Chondrocyte (in vitro differentiated cells): ENCODE data around the gene BRPF1. TPM values are rescaled to one million over a fixed set of nuclear protein-coding genes. Genes with fewer than 3 reads are reported as not detected.

Experiments
- DNase-seq: peaks from one replicate; pipeline ENCODE4 v3.0.0; 2021; ENCODE audit warnings: mixed read lengths, low spot score
- H3K27ac Mint-ChIP-seq: one replicate; pipeline ENCODE4 v1.8.0; 2021; ENCODE audit warnings: mild to moderate bottlenecking, moderate library complexity, mixed read lengths; ENCODE audit not compliant: unreplicated experiment
- H3K27me3 Mint-ChIP-seq: 2 replicates; pipeline ENCODE4 v1.8.0; 2021; ENCODE audit warnings: low read depth, mixed read lengths
- H3K36me3 Mint-ChIP-seq: 2 replicates; pipeline ENCODE4 v1.8.0; 2021; ENCODE audit warnings: low read depth, mixed read lengths
- H3K4me1 Mint-ChIP-seq: 2 replicates; pipeline ENCODE4 v1.8.0; 2021; ENCODE audit warnings: low read depth, mild to moderate bottlenecking, mixed read lengths
- H3K4me3 Mint-ChIP-seq: one replicate; pipeline ENCODE4 v1.8.0; 2021; ENCODE audit warnings: mild to moderate bottlenecking, moderate library complexity, mixed read lengths; ENCODE audit not compliant: unreplicated experiment
- H3K9me3 Mint-ChIP-seq: 2 replicates; pipeline ENCODE4 v1.8.0; 2021; ENCODE audit warnings: low read depth, mixed read lengths
- CTCF ChIP-seq: fragments of 200-600 bp; sonication (generic); IDR thresholded peaks from 2 replicates; pipeline ENCODE4 v1.5.0; 2021; ENCODE audit warnings: antibody characterized with exemption, mild to moderate bottlenecking, moderate library complexity
- total RNA-seq: library from RNA; stranded (reverse); gene quantifications from 3 replicates; pipeline ENCODE4 v1.2.1, GENCODE V29; 2021

Gene BRPF1
- total RNA-seq, 1 donor from 2014 or later = 15.5 TPM

DNA sequence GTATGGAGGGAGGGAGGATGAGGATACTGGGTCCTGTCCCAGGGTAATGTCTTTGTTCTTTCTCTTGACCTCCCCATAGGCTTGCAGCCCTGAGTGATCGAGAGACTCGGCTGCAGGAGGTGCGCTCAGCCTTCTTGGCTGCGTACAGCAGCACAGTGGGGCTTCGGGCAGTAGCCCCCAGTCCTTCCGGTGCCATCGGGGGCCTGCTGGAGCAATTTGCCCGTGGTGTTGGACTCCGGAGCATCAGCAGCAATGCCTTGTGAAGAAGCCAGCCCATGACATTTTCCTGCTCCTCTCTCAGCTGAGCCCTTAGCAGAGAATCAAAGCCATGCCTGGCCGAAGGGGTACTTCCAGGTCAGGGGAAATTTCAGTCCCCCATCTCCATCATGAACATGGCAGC, 29.8 kb upstream of the BRPF1 start:
- H3K36me3 Mint-ChIP-seq = peaks cover 8% of the 10 kb centered on the region
- no peak overlapping the region for H3K4me3 Mint-ChIP-seq
- TF ChIP-seq CTCF = no peak
- H3K4me1 Mint-ChIP-seq = peaks cover 11% of the 10 kb centered on the region
- peaks cover 12% of the 10 kb centered on the region for H3K27me3 Mint-ChIP-seq
- H3K27ac Mint-ChIP-seq = no peak overlapping the region
- no peaks in the 10 kb centered on the region for H3K9me3 Mint-ChIP-seq
- no peak for DNase-seq

DNA sequence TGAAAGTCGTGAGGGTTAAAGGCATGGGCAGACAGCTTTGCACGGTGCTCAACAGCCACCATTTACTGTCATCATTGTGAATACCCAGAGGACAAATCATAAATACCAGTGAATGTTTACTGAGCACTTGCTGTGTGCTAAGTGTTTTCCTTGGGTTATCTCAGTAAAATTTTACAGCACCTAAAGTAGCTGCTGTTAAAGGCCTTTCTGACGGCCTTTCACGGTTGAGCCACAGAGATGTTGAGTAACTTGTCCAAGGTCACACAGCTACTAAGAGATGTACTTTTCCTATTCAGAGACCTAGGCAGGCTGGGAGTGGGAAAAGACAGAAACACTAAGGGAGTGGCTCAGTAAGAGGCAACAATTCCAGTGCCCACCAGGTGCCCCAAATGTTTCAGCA, 28.3 kb upstream of the BRPF1 start:
- Mint-ChIP-seq H3K9me3 (no peaks in the 10 kb centered on the region), H3K4me3 (no peak overlapping the region), H3K27me3 (peaks cover 17% of the 10 kb centered on the region), H3K36me3 (peaks cover 6% of the 10 kb centered on the region), H3K4me1 (peaks cover 11% of the 10 kb centered on the region), H3K27ac (no peak overlapping the region)
- DNase-seq = no peak
- no peak for TF ChIP-seq CTCF

GRCh38 chr3:9703736-9704346, 27.7 kb upstream of the BRPF1 start, which contains the start of gene CPNE9:
CPNE9 (plus strand) TSS chr3:9703833; CDS start chr3:9703997, 164 bp downstream.
- no peak for DNase-seq
- no peak for TF ChIP-seq CTCF
- Mint-ChIP-seq H3K27ac (no peak within 1 kb of the TSS), H3K4me1 (peaks cover 11% of the 10 kb centered on the region), H3K4me3 (peak within 1 kb of the TSS; percentile 70), H3K36me3 (peaks cover 6% of the 10 kb centered on the region), H3K27me3 (peaks cover 19% of the 10 kb centered on the region), H3K9me3 (no peaks in the 10 kb centered on the region)

DNA sequence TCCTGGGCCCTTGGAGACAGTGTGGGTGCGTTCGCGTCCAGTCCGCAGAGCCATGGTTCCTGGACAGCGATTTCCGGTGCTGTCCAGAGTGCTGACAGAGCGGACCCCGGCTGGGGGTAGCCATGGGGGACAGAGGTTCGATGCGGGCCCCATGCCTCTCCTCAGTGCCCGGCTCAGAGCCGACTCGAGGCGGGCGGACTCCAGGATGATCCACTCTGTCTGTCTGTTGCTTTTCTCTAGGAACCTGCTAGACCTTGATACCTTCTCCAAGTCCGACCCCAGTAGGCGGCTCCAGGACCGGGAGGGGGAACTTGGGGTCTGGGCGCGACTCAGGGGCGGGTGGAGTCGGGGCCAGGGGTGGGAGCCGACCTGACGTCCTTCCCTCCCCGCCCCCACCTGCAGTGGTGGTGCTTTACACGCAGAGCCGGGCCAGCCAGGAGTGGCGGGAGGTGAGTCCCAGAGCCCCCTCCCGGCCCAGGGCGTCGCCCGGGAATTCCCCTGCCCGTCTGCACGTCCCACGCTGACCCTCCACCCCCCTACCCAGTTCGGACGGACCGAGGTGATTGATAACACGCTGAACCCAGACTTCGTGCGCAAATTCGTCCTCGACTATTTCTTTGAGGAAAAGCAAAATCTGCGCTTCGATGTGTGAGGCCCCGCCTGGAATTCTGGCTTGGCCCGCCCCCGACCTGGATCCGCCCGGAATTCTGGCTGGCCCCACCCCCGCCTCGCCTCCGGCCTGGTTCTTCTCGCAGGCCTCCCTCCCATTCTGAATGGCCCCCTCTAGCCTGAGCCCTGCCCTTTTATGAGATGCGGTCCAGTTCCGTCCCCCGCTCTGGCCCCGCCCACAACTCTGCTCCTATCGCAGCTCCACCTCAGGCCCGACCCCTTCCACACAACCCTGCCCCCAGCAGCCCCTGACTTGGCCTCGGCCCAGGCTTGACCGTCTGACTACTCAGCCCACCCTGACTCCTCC, 26.9 kb upstream of the BRPF1 start:
- peaks cover 11% of the 10 kb centered on the region for H3K4me1 Mint-ChIP-seq
- TF ChIP-seq CTCF = no peak
- H3K27ac Mint-ChIP-seq = no peak overlapping the region
- H3K27me3 Mint-ChIP-seq = peaks cover 19% of the 10 kb centered on the region
- peak overlapping the region; percentile 70 for H3K4me3 Mint-ChIP-seq
- DNase-seq = no peak
- H3K36me3 Mint-ChIP-seq = peaks cover 6% of the 10 kb centered on the region
- H3K9me3 Mint-ChIP-seq = no peaks in the 10 kb centered on the region

DNA sequence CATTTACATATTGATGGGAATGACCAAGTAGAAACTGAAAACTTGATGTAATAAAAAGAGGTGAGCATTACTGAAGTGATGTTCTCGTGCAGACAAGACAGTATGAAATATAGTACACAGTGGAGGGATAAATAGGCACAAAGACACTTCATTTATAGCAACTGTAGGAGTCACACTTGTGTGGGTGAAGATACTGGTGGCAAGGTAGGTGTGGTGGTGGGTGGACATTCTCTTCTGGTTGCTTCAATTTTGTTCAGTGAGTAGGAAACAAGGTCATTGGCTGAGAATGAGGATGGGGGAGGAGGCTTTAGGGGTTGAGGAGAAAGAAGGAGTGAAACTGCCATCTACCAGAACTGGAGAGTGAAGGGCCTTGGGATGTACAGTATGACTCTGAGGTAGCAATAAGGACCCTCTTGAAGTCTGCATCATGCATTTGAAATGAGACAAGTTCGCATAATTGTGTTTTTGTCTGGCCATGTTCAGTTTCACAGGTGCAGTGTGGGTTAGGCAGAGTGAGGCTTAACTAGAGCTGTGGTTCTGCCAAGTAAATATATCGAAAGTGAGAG, 21.3 kb upstream of the BRPF1 start:
- H3K9me3 Mint-ChIP-seq = no peaks in the 10 kb centered on the region
- no peak for DNase-seq

More for the DNA sequence above, 21.3 kb upstream of the BRPF1 start:
- Mint-ChIP-seq H3K36me3 (no peaks in the 10 kb centered on the region), H3K27ac (no peak overlapping the region), H3K4me3 (no peak overlapping the region), H3K4me1 (peaks cover 1% of the 10 kb centered on the region), H3K27me3 (peaks cover 37% of the 10 kb centered on the region)
- TF ChIP-seq CTCF = no peak
